Peyer's patch (tissue), 4 donors: ENCODE results near the gene SEMA3A. TPM values are rescaled to one million over a fixed set of nuclear protein-coding genes. Genes with fewer than 3 reads are reported as not detected.

Experiments used
- DNase-seq, 3 donors: peaks; one replicate each; pipeline ENCODE4 v3.0.0-alpha.2; 2017 to 2019
- H3K27ac ChIP-seq, 4 donors: fragments of 200-600 bp; sonication (generic); one replicate each; pipeline ENCODE4 v1.5.1; 2016 to 2019
- H3K27me3 ChIP-seq, 2 donors: fragments of 200-600 bp; sonication (generic); one replicate each; pipeline ENCODE4 v1.5.1; 2019
- H3K36me3 ChIP-seq, 3 donors: fragments of 200-600 bp; sonication (generic); one replicate each; pipeline ENCODE4 v1.5.1; 2016 to 2019
- H3K4me1 ChIP-seq, 4 donors: fragments of 200-600 bp; sonication (generic); one replicate each; pipeline ENCODE4 v1.5.1; 2016 to 2019
- H3K4me3 ChIP-seq, 4 donors: fragments of 200-600 bp; sonication (generic); 1 replicate in 3 of 4; 2 replicates in 1 of 4; pipeline ENCODE4 v1.5.1; 2016 to 2019; ENCODE audit warnings: mild to moderate bottlenecking in 1 of 4
- H3K9me3 ChIP-seq, 4 donors: fragments of 200-600 bp; sonication (generic); one replicate each; pipeline ENCODE4 v1.5.1; 2016 to 2019; ENCODE audit warnings: mild to moderate bottlenecking in 1 of 4
- POLR2A ChIP-seq, 2 donors: fragments of 450-650 bp; IDR thresholded peaks; one replicate each; pipeline ENCODE4 v1.5.1; 2017; ENCODE audit warnings: antibody characterized with exemption in 2 of 2, mild to moderate bottlenecking in 2 of 2, moderate library complexity in 2 of 2
- total RNA-seq, 4 donors: library from RNA; depleted of rRNA; stranded (reverse); fragments of >200 nt; gene quantifications; one replicate each; pipeline ENCODE4 v1.1.0, GENCODE V29; 2016
- TF ChIP-seq, protein P1 (sequence below), 6 experiments: fragments of 450-650 bp in 4 of 6; fragments of 200-600 bp in 2 of 6; sonication (generic) in 1 of 6; IDR thresholded peaks; one replicate each; pipeline ENCODE4 v1.5.1; 2017 to 2019; ENCODE audit warnings: antibody characterized with exemption in 6 of 6, mild to moderate bottlenecking in 3 of 6, moderate library complexity in 1 of 6

Gene SEMA3A
- total RNA-seq, 4 donors from 2014 or later: 1.3 to 12.4 (median 3.8) TPM

DNA sequence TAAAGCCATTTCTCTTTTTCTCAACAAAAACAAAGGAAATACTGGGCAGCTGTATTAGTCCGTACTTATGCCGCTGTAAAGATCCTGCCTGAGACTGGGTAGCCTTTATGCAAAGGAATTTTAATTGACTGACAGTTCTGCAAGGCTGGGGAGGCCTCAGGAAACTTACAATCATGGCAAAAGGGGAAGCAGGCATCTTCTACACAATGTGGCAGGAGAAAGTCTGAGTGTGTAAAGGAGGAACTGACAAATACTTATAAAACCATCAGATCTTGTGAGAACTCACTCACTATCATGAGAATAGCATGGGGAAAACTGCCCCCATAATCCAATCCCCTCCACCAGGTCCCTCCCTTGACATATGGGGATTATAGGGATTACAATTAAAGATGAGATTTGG lies 264.3 kb downstream of the SEMA3A start:
- TF ChIP-seq, protein P1, sequence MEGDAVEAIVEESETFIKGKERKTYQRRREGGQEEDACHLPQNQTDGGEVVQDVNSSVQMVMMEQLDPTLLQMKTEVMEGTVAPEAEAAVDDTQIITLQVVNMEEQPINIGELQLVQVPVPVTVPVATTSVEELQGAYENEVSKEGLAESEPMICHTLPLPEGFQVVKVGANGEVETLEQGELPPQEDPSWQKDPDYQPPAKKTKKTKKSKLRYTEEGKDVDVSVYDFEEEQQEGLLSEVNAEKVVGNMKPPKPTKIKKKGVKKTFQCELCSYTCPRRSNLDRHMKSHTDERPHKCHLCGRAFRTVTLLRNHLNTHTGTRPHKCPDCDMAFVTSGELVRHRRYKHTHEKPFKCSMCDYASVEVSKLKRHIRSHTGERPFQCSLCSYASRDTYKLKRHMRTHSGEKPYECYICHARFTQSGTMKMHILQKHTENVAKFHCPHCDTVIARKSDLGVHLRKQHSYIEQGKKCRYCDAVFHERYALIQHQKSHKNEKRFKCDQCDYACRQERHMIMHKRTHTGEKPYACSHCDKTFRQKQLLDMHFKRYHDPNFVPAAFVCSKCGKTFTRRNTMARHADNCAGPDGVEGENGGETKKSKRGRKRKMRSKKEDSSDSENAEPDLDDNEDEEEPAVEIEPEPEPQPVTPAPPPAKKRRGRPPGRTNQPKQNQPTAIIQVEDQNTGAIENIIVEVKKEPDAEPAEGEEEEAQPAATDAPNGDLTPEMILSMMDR (IDR thresholded peaks at IDR 0.05): no peak
- no peak for TF ChIP-seq POLR2A (IDR thresholded peaks at IDR 0.05)
- H3K4me1 ChIP-seq: no peaks in the 10 kb centered on the region

DNA sequence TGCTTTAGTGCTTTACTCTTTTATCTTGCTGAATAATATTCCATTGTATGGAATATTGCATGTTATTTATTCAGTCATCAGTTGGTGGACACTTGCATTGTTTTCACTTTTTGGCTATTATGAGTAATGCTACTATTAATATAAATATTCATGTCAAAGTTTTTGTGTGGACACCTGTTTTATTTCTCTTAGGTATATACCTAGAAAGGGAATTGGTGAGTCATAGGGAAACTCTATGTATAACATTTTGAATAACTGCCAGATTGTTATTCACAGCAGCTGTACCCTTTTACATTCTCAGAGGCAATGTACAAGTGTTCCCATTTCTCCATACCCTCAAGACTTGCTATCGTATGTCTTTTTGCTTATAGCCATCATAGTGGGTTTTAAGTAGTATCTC lies 268.7 kb downstream of the SEMA3A start:
- H3K27me3 ChIP-seq: no peaks in the 10 kb centered on the region
- TF ChIP-seq, protein P1 (IDR thresholded peaks at IDR 0.05): no peak
- no peak for TF ChIP-seq POLR2A (IDR thresholded peaks at IDR 0.05)
- H3K4me3 ChIP-seq: no peak overlapping the region
- H3K36me3 ChIP-seq: no peaks in the 10 kb centered on the region
- H3K9me3 ChIP-seq: no peaks in the 10 kb centered on the region
- no peak overlapping the region for H3K27ac ChIP-seq
- no peak for DNase-seq
- no peaks in the 10 kb centered on the region for H3K4me1 ChIP-seq

More for the DNA sequence above, 264.3 kb downstream of the SEMA3A start:
- Histone ChIP-seq H3K27me3 (no peaks in the 10 kb centered on the region), H3K27ac (no peak overlapping the region), H3K36me3 (no peaks in the 10 kb centered on the region), H3K9me3 (no peaks in the 10 kb centered on the region), H3K4me3 (no peak overlapping the region)
- no peak for DNase-seq

DNA sequence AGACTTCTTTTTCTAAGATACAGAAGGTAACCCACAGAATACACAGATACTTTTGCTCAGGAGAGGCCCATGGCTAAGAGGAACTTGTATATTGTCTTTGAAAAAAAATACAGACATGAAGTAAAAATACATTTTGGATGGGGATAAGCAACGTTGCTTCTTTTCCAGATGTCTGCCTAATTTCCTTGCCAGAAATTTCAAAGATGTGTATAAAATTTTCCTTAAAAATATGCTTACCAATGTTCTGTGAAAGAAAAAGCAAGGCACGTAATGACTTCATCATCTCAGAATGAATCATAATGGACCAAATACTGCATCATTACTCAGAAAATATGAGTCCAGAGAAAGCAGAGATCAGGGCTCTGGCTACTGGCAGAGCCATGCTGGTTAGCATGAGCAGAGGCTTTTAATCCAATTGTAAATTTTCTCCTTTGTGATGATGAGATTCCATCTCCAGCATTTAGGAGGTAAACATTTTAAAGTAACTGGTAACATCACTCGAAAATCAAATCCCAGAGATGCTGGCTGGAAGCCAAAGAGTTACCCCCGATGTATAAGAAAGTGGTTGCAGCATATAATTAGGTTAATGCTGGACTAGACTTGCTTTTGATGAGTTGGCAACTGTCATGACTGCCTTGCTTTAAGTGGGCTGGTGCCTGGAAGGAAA lies 272.5 kb downstream of the SEMA3A start:
- Histone ChIP-seq H3K9me3 (no peaks in the 10 kb centered on the region), H3K4me3 (no peak overlapping the region), H3K27ac (no peak overlapping the region), H3K4me1 (no peaks in the 10 kb centered on the region), H3K27me3 (no peaks in the 10 kb centered on the region), H3K36me3 (no peaks in the 10 kb centered on the region)
- no peak for TF ChIP-seq POLR2A (IDR thresholded peaks at IDR 0.05)
- no peak for DNase-seq

DNA sequence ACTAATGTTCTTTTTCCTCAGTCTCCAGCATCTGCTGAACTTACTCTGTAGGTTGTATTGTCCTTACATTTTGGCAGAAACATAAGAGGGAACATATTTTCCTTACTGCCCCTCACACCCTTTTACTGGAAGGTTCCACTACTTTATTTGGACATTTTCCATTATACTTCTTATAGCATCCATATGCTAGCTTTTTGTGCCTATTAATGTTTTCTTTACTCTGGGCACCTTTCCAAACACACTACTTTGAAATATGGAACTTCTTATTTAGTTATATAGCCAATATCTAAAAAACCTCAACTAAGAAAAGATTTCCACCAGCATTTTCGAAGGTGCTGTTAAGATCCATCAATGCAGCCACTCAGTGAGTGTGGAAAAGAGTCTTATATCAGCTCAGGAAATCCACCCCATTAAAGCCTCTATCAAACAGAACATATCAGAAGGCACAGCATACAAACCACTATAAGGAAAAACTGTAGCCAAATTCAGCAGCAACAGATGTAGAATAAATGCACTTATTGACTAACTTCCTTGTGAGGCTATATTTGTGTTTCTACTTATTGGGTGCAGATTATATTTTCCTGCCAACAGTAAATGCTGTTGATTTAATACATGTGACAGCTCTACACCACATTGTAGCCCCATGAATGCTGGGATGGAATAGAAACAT lies 273.2 kb downstream of the SEMA3A start:
- H3K36me3 ChIP-seq: no peaks in the 10 kb centered on the region
- no peaks in the 10 kb centered on the region for H3K9me3 ChIP-seq
- no peaks in the 10 kb centered on the region for H3K27me3 ChIP-seq
- no peak overlapping the region for H3K27ac ChIP-seq
- TF ChIP-seq, protein P1 (IDR thresholded peaks at IDR 0.05): no peak
- no peak for TF ChIP-seq POLR2A (IDR thresholded peaks at IDR 0.05)
- no peaks in the 10 kb centered on the region for H3K4me1 ChIP-seq
- H3K4me3 ChIP-seq: no peak overlapping the region
- no peak for DNase-seq

DNA sequence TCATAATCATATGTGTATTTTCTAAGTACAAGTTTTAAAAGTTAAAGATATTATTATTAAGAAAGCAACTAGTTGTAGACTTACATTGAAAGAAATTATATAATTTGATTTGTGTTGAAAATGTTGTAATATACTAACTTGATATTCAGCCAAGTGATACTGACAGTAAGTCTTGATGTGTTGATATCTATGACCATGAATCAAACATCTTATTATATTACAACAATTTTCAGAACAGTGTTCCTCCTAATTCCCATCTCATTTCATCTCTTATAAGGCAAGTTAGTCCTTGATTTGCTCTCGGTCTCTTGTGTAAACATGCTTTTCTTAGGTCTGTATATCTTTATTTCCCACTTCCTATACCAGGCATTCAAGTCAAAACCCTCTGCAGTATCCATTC lies 276.4 kb downstream of the SEMA3A start:
- H3K9me3 ChIP-seq: no peaks in the 10 kb centered on the region
- H3K36me3 ChIP-seq: no peaks in the 10 kb centered on the region
- H3K4me1 ChIP-seq: no peaks in the 10 kb centered on the region
- H3K27ac ChIP-seq: no peak overlapping the region
- H3K27me3 ChIP-seq: no peaks in the 10 kb centered on the region
- TF ChIP-seq POLR2A (IDR thresholded peaks at IDR 0.05): no peak
- TF ChIP-seq, protein P1 (IDR thresholded peaks at IDR 0.05): no peak
- no peak for DNase-seq
- no peak overlapping the region for H3K4me3 ChIP-seq

DNA sequence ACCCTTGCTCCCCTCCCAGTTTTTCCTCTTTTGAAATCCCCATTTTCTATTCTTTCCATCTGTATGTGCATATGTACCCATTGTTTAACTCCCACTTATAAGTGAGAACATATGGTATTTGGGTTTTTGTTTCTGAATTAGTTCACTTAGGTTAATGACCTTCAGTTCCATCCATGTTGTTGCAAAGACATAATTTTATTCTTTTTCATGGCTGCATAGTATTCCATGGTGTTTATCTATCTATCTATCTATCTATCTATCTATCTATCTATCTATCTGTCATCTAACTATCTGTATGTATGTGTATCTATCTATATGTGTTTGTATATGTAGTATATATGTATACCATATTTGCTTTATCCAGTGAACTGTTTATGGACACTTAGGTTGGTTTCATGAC lies 281.4 kb downstream of the SEMA3A start:
- no peaks in the 10 kb centered on the region for H3K36me3 ChIP-seq
- no peak overlapping the region for H3K4me3 ChIP-seq
- no peak for DNase-seq
- H3K27ac ChIP-seq: no peak overlapping the region
- no peak for TF ChIP-seq POLR2A (IDR thresholded peaks at IDR 0.05)
- TF ChIP-seq, protein P1 (IDR thresholded peaks at IDR 0.05): no peak
- H3K4me1 ChIP-seq: no peaks in the 10 kb centered on the region
- no peaks in the 10 kb centered on the region for H3K9me3 ChIP-seq
- H3K27me3 ChIP-seq: no peaks in the 10 kb centered on the region
